Epithelial cell of proximal tubule (primary cell): Measurements from ENCODE around the gene RADIL. TPM values are rescaled to one million over a fixed set of nuclear protein-coding genes. Genes with fewer than 3 reads are reported as not detected.
"Not testable (repeated sequence)": the region's sequence is repeated elsewhere in the genome, so short reads cannot be mapped to it uniquely, and the experiment has no call there.

ENCODE experiments used
- DNase-seq: peaks from one replicate; pipeline ENCODE4 v3.0.0-alpha.2; 2011; ENCODE audit warnings: low read depth
- H3K4me3 ChIP-seq: 2 replicates; pipeline ENCODE4 v1.5.1; 2011; ENCODE audit warnings: low read depth, mild to moderate bottlenecking, low read length
- total RNA-seq: library from RNA; depleted of rRNA; stranded (reverse); fragments of >200 nt; gene quantifications from 2 replicates; pipeline ENCODE4 v1.2.3, GENCODE V29; 2015
- TF ChIP-seq, protein P1 (sequence below): conservative IDR thresholded peaks from 2 replicates; pipeline ENCODE4 v1.5.1; 2012; ENCODE audit warnings: low read depth, mild to moderate bottlenecking, low read length

The RADIL gene
- total RNA-seq, 1 donor from 2014 or later, result 2.4 TPM

GRCh38 chr7:4911111-4911828 is 27.8 kb upstream of the RADIL start:
- DNase-seq, result no peak
- TF ChIP-seq, protein P1, sequence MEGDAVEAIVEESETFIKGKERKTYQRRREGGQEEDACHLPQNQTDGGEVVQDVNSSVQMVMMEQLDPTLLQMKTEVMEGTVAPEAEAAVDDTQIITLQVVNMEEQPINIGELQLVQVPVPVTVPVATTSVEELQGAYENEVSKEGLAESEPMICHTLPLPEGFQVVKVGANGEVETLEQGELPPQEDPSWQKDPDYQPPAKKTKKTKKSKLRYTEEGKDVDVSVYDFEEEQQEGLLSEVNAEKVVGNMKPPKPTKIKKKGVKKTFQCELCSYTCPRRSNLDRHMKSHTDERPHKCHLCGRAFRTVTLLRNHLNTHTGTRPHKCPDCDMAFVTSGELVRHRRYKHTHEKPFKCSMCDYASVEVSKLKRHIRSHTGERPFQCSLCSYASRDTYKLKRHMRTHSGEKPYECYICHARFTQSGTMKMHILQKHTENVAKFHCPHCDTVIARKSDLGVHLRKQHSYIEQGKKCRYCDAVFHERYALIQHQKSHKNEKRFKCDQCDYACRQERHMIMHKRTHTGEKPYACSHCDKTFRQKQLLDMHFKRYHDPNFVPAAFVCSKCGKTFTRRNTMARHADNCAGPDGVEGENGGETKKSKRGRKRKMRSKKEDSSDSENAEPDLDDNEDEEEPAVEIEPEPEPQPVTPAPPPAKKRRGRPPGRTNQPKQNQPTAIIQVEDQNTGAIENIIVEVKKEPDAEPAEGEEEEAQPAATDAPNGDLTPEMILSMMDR, result no peak
- H3K4me3 ChIP-seq, result no peak overlapping the region

DNA sequence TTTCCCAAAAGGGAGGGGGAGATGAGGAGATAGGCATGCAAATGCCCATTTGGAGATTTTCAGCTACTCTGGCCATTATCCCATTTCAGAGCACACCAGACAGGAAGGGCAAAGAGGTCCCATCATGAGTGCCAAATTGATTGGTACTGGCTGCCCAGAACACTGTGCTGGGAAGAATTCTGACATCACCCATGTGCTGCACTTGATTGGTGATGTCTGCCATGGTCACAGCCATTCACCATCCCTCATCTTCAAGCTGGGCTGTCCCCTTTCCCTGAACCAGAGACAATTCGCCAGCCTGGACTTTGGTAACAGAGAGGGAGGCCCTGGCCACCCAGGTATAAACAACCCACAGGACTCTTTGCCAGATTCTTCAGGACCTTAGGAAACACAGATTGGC is 23.2 kb upstream of the RADIL start:
- H3K4me3 ChIP-seq, result no peak overlapping the region
- DNase-seq, result no peak
- TF ChIP-seq, protein P1, result no peak

DNA sequence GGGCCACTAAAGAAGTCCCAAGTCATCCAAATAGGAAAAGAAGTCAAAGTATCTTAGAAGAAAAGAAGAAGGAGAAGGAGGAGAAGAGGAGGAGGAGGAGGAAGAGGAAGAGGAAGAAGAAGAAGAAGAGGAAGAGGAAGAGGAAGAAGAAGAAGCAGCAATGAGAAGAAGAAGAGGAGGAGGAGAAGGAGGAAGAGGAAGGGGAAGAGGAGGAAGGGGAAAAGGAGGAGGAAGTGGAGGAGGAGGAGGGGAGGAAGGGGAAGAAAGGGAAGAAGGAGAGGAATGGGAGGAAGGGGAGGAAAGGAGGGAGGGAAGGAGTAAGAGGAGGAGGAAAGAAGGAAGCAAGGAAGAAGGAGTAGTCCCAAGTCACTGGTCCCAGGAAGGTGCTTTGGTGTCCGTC is 21.7 kb upstream of the RADIL start:
- no peak overlapping the region for H3K4me3 ChIP-seq
- DNase-seq, result no peak
- TF ChIP-seq, protein P1, result no peak

DNA sequence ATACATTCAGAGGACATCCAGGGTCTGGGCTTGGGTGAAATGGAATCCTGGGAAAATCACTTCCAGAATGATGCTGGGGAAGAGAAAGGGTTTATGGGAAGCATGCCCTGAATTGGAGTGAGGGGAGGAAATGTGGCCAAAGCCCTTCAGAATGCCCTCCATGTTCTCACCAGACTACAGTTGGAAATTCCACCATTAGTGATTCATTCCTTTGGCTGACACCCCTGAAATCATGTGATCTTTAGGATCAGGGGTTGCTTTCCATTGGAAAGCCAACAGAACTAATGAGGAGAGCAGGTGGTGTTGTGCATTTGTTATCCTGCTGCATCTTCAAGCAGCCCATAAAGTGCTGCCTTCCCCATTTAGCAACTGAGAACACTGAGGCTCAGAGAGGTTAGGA is 20.8 kb upstream of the RADIL start:
- DNase-seq, result no peak
- no peak overlapping the region for H3K4me3 ChIP-seq
- TF ChIP-seq, protein P1, result no peak

- no peak overlapping the region for H3K4me3 ChIP-seq
- no peak for DNase-seq
- TF ChIP-seq, protein P1, result no peak
These were observed 12.2 kb upstream of the RADIL start for GRCh38 chr7:4895766-4896165.

DNA sequence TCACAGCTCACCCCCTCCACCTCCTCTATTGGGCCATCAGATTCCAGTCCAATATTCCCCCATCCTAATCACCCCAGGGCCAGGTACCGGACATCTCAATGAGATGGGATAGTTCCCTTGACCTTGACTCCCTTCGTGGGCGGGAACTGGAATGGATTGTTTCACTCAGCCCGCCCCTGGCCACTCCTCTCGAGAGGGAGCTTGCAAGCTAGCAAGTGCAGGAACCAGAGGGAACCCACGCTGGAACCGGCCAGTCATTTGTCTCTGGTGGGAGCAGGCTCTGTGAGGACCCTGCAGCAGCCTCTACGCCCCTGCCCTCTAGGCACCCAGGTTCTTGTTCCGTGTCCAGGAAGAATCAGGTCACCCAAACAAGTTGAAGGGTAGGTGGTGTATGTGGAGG is 11.0 kb upstream of the RADIL start:
- TF ChIP-seq, protein P1, result no peak
- no peak overlapping the region for H3K4me3 ChIP-seq
- DNase-seq, result no peak

- H3K4me3 ChIP-seq, result no peak overlapping the region
- no peak for DNase-seq
- TF ChIP-seq, protein P1, result no peak
These were observed 10.5 kb upstream of the RADIL start for GRCh38 chr7:4893929-4894475.

- not testable (repeated sequence) for DNase-seq, H3K4me3 ChIP-seq
These were observed 9.7 kb upstream of the RADIL start for GRCh38 chr7:4893188-4893587.

DNA sequence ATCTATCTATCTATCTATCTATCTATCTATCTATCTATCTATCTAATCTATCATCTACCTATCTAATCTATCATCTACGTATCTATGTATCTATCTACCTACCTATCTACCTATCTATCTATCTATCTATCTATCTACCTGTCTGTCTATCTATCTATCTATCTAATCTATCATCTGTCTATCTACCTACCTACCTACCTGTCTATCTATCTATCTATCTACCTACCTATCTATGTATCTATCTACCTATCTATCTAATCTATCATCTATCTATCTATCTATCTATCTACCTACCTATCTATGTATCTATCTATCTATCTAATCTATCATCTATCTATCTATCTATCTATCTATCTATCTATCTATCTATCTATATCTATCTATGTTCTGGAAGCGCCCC is 8.0 kb upstream of the RADIL start:
- H3K4me3 ChIP-seq, DNase-seq: not testable (repeated sequence)
